COR-L47 (cell line): ENCODE measurements around the gene TMEM223.
"Not testable (repeated sequence)": the region's sequence is repeated elsewhere in the genome, so short reads cannot be mapped to it uniquely, and the experiment has no call there.

Experiments used
- DNase-seq: peaks from one replicate; lab custom pipeline; 2025; lab: John Stamatoyannopoulos, UW

Gene TMEM223

GRCh38 chr11:62791501-62792201 lies at the start of gene TMEM223:
Gene TMEM223 (minus strand): TSS chr11:62792006. CDS start chr11:62791994, 12 bp downstream.
- peak; percentile 68 for DNase-seq

GRCh38 chr11:62840721-62841360 lies 49.0 kb upstream of the TMEM223 start:
- peak; percentile 33 for DNase-seq

GRCh38 chr11:62839050-62839945 lies 47.5 kb upstream of the TMEM223 start, which contains the start of gene WDR74:
Gene WDR74 (minus strand): TSS chr11:62839590. CDS start chr11:62839570, 20 bp downstream.
- DNase-seq, result peak; percentile 87

- no peak for DNase-seq
These were observed 43.5 kb upstream of the TMEM223 start for GRCh38 chr11:62835336-62835735.

GRCh38 chr11:62832336-62833234 lies 40.8 kb upstream of the TMEM223 start, which contains the start of gene TEX54:
Gene TEX54 (minus strand): TSS chr11:62832841.
- no peak for DNase-seq

GRCh38 chr11:62831520-62832335 lies 39.9 kb upstream of the TMEM223 start, which contains the start of gene STX5:
Gene STX5 (minus strand): TSS chr11:62832051. CDS start chr11:62831243, 808 bp downstream.
- peak; percentile 99 for DNase-seq

- peak; percentile 39 for DNase-seq
These were observed 39.2 kb upstream of the TMEM223 start for GRCh38 chr11:62830904-62831519.

GRCh38 chr11:62828130-62828529 lies 36.3 kb upstream of the TMEM223 start:
- not testable (repeated sequence) for DNase-seq

GRCh38 chr11:62823677-62824076 lies 31.9 kb upstream of the TMEM223 start:
- no peak for DNase-seq

GRCh38 chr11:62817129-62817528 lies 25.3 kb upstream of the TMEM223 start:
- no peak for DNase-seq

GRCh38 chr11:62816557-62816956 lies 24.8 kb upstream of the TMEM223 start:
- DNase-seq, result no peak

- no peak for DNase-seq
These were observed 19.9 kb upstream of the TMEM223 start for GRCh38 chr11:62811659-62812058.

- no peak for DNase-seq
These were observed 18.9 kb upstream of the TMEM223 start for GRCh38 chr11:62810748-62811147.

- DNase-seq, result no peak
These were observed 14.9 kb upstream of the TMEM223 start for GRCh38 chr11:62806611-62807121.

GRCh38 chr11:62805961-62806441 lies 14.2 kb upstream of the TMEM223 start:
- no peak for DNase-seq

- DNase-seq, result peak; percentile 96
These were observed 13.5 kb upstream of the TMEM223 start, which contains the start of gene NXF1 for GRCh38 chr11:62805076-62805892. Gene NXF1 (minus strand): TSS chr11:62805440. CDS start chr11:62805356, 84 bp downstream.

- DNase-seq, result no peak
These were observed 12.7 kb upstream of the TMEM223 start for GRCh38 chr11:62804310-62805075.

GRCh38 chr11:62801071-62801470 lies 9.3 kb upstream of the TMEM223 start:
- no peak for DNase-seq
